GM23248 (cell line): ENCODE results near the gene BSCL2. TPM values are rescaled to one million over a fixed set of nuclear protein-coding genes. Genes with fewer than 3 reads are reported as not detected.
"Not testable (repeated sequence)": the region's sequence is repeated elsewhere in the genome, so short reads cannot be mapped to it uniquely, and the experiment has no call there.

Source experiments
- DNase-seq: peaks from one replicate; pipeline ENCODE4 v3.0.0-alpha.2; 2015
- H2AFZ ChIP-seq: fragments of 200-600 bp; sonication (generic); 2 replicates; pipeline ENCODE4 v1.6.1; 2016; ENCODE audit warnings: antibody characterized with exemption
- H3F3A ChIP-seq: fragments of 200-600 bp; sonication (generic); 2 replicates; pipeline ENCODE4 v1.6.1; 2016; ENCODE audit warnings: mild to moderate bottlenecking, antibody characterized with exemption, mixed run types; ENCODE audit not compliant: insufficient read depth
- H3K27ac ChIP-seq: fragments of 200-600 bp; sonication (generic); 2 replicates; pipeline ENCODE4 v1.5.1; 2016; ENCODE audit warnings: mild to moderate bottlenecking
- H3K27me3 ChIP-seq: fragments of 200-600 bp; sonication (generic); replicated peaks from 2 replicates; pipeline ENCODE4 v1.6.1; 2016; ENCODE audit warnings: mild to moderate bottlenecking; ENCODE audit not compliant: insufficient read depth
- H3K36me3 ChIP-seq: fragments of 200-600 bp; sonication (generic); 2 replicates; pipeline ENCODE4 v1.6.1; 2016; ENCODE audit warnings: low read depth, mild to moderate bottlenecking
- H3K4me1 ChIP-seq: fragments of 200-600 bp; sonication (generic); 2 replicates; pipeline ENCODE4 v1.6.1; 2016; ENCODE audit warnings: mild to moderate bottlenecking; ENCODE audit not compliant: insufficient read depth
- H3K4me2 ChIP-seq: fragments of 200-600 bp; sonication (generic); one replicate; pipeline ENCODE4 v1.6.1; 2016; ENCODE audit warnings: mild to moderate bottlenecking; ENCODE audit not compliant: unreplicated experiment
- H3K4me3 ChIP-seq: fragments of 200-600 bp; sonication (generic); 2 replicates; pipeline ENCODE4 v1.5.1; 2016; ENCODE audit warnings: mild to moderate bottlenecking
- H3K79me2 ChIP-seq: fragments of 200-600 bp; sonication (generic); 2 replicates; pipeline ENCODE4 v1.6.1; 2016; ENCODE audit warnings: mild to moderate bottlenecking; ENCODE audit not compliant: insufficient read depth
- H3K9ac ChIP-seq: fragments of 200-600 bp; sonication (generic); 2 replicates; pipeline ENCODE4 v1.6.1; 2016; ENCODE audit warnings: mild to moderate bottlenecking
- H3K9me2 ChIP-seq: fragments of 200-600 bp; sonication (generic); 2 replicates; pipeline ENCODE4 v1.6.1; 2016; ENCODE audit warnings: mixed run types, mild to moderate bottlenecking, moderate library complexity; ENCODE audit not compliant: insufficient read depth
- H3K9me3 ChIP-seq: fragments of 200-600 bp; sonication (generic); one replicate; pipeline ENCODE4 v1.6.1; 2017; ENCODE audit warnings: low read depth
- H4K20me1 ChIP-seq: fragments of 200-600 bp; sonication (generic); 2 replicates; pipeline ENCODE4 v1.6.0; 2016; ENCODE audit not compliant: insufficient read depth
- EZH2 ChIP-seq: fragments of 200-600 bp; sonication (generic); IDR thresholded peaks from 2 replicates; pipeline ENCODE4 v1.6.1; 2018; ENCODE audit warnings: antibody characterized with exemption, mild to moderate bottlenecking; ENCODE audit not compliant: insufficient read depth, poor library complexity, severe bottlenecking
- EZH2phosphoT487 ChIP-seq: fragments of 200-600 bp; sonication (generic); IDR thresholded peaks from 2 replicates; pipeline ENCODE4 v1.6.1; 2018; ENCODE audit warnings: antibody characterized with exemption, moderate library complexity, mild to moderate bottlenecking, low read depth; ENCODE audit not compliant: insufficient read depth
- whole genome bisulfite sequencing, 2 experiments: methylation state at CpG; one replicate each; pipeline ENCODE4 v1.1.6; 2015 to 2017; ENCODE audit warnings: low lambda C conversion rate in 2 of 2, low coverage in 1 of 2; ENCODE audit errors: missing lambda C conversion rate in 2 of 2; 5-methylcytosine and 5-hydroxymethylcytosine counted together
- in situ Hi-C: fragments of 300-500 bp; cut with MboI; formaldehyde crosslinking; loops from 2 replicates; pipeline ENCODE4 v1.15.0; 2020
- polyA plus RNA-seq: library from polyadenylated mRNA; unstranded; fragments of >200 nt; fragmentation: Nextera tagmentation; extraction: Ambion mirVana; gene quantifications from 2 replicates; pipeline ENCODE4 v1.2.1, GENCODE V29; 2016
- total RNA-seq: library from RNA; depleted of rRNA; stranded (reverse); fragments of >200 nt; shearing (Covaris generic); gene quantifications from 2 replicates; pipeline ENCODE4 v1.2.3, GENCODE V29; 2014

BSCL2 gene
- total and polyA plus RNA-seq, 2 experiments from 2014 or later, result 51.0 to 74.5 TPM

DNA sequence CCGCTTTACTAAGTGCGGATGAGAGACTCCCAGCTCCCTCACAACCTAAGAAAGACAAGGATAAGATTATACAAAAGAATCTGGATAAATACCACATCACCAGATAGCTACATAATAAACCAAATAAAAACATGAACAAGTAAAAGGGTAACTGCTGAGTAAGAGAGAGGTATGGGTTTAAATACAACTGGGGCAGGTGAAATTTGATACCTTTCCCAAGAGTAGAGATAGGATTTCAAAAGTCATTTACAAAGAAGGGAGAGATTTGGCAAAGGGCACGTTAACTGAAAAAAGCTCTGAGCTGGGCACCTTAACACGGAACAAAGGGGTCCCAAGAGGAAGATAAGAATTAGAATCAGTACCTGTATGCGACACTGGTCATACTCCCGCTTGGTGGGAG is 30.1 kb downstream of the BSCL2 start:
- Histone ChIP-seq H3K36me3 (peaks cover 10% of the 10 kb centered on the region; the same call in 1 of the 2 replicates), H3K4me3 (no peak overlapping the region), H2AFZ (no peak overlapping the region), H3K9me3 (no peaks in the 10 kb centered on the region), H3K9me2 (no peaks in the 10 kb centered on the region), H3K4me2 (no peak overlapping the region), H3K79me2 (peaks cover 64% of the 10 kb centered on the region), H4K20me1 (no peaks in the 10 kb centered on the region), H3K27me3 (no peaks in the 10 kb centered on the region), H3F3A (peaks cover 34% of the 10 kb centered on the region), H3K4me1 (peaks cover 18% of the 10 kb centered on the region), H3K9ac (peak overlapping the region; percentile 93), H3K27ac (no peak overlapping the region; the same call in 1 of the 2 replicates)
- 77% methylated on average over 6 of the region's 6 CpGs for WGBS, 2 experiments
- DNase-seq, result no peak
- in situ Hi-C loops, result loop anchor here (25.0 kb wide), 1 partner anchor 290 kb away; no protein-coding TSS in a partner anchor
- TF ChIP-seq EZH2phosphoT487, result no peak
- TF ChIP-seq EZH2, result no peak

- in situ Hi-C loops, result loop anchor here (25.0 kb wide), 1 partner anchor 289 kb away; no protein-coding TSS in a partner anchor
- Histone ChIP-seq H3K4me3 (no peak overlapping the region), H3F3A (peaks cover 31% of the 10 kb centered on the region), H3K4me2 (no peak overlapping the region), H3K9ac (peak overlapping the region; percentile 93), H3K79me2 (peaks cover 64% of the 10 kb centered on the region), H3K4me1 (peaks cover 18% of the 10 kb centered on the region), H2AFZ (no peak overlapping the region), H3K36me3 (peaks cover 10% of the 10 kb centered on the region; the same call in 1 of the 2 replicates), H3K27ac (no peak overlapping the region; the same call in 1 of the 2 replicates), H4K20me1 (no peaks in the 10 kb centered on the region), H3K9me2 (no peaks in the 10 kb centered on the region), H3K27me3 (no peaks in the 10 kb centered on the region), H3K9me3 (no peaks in the 10 kb centered on the region)
- WGBS, 2 experiments, result 30 to 36% methylated on average over 6 of the region's 6 CpGs
- TF ChIP-seq EZH2 (no peak), EZH2phosphoT487 (no peak)
- peak; percentile 47 for DNase-seq
Measured at GRCh38 chr11:62676698-62677097, 30.5 kb downstream of the BSCL2 start.

GRCh38 chr11:62675415-62675814 is 31.8 kb downstream of the BSCL2 start:
- H3K4me2 ChIP-seq, H4K20me1 ChIP-seq, H3K9me2 ChIP-seq, H3K9me3 ChIP-seq, H3K9ac ChIP-seq, H3K27ac ChIP-seq, H2AFZ ChIP-seq, DNase-seq, H3K4me3 ChIP-seq, H3K27me3 ChIP-seq: not testable (repeated sequence)
- Histone ChIP-seq H3K4me1 (peaks cover 15% of the 10 kb centered on the region), H3F3A (peaks cover 28% of the 10 kb centered on the region), H3K36me3 (peaks cover 10% of the 10 kb centered on the region; the same call in 1 of the 2 replicates), H3K79me2 (peaks cover 71% of the 10 kb centered on the region)
- 92 to 96% methylated on average over 10 of the region's 10 CpGs for WGBS, 2 experiments
- in situ Hi-C loops, result loop anchor here (25.0 kb wide), 1 partner anchor 288 kb away; no protein-coding TSS in a partner anchor

DNA sequence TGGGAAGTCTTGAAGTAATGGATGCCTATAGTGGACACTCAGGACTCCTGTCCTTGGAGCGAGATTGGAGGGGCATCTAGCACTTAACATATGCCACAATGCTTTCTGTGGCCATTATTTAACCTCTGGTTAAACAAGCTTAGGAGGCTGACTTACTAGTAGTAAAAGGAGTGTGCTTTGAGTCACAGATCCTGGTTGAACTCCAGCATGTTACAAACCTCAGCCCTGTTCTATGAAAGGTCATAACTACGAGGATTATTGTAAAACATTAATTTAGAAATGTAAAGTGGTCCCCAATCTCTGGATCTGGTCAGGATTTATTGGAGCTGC is 34.1 kb downstream of the BSCL2 start:
- Histone ChIP-seq H3K4me2 (peak overlapping the region; percentile 83), H3K36me3 (peaks cover 10% of the 10 kb centered on the region; the same call in 1 of the 2 replicates), H3K4me1 (peaks cover 14% of the 10 kb centered on the region), H3K4me3 (peak overlapping the region; percentile 85), H3K79me2 (peaks cover 70% of the 10 kb centered on the region), H3K9ac (peak overlapping the region; percentile 89; the same call in 1 of the 2 replicates), H3K27me3 (no peaks in the 10 kb centered on the region), H2AFZ (no peak overlapping the region), H3K9me2 (no peaks in the 10 kb centered on the region), H3K27ac (peak overlapping the region; percentile 85), H4K20me1 (no peaks in the 10 kb centered on the region), H3K9me3 (no peaks in the 10 kb centered on the region), H3F3A (peaks cover 33% of the 10 kb centered on the region)
- DNase-seq, result peak; percentile 62
- 92 to 93% methylated on average over 2 of the region's 2 CpGs for WGBS, 2 experiments
- in situ Hi-C loops, result no loop called here
- no peak for TF ChIP-seq EZH2phosphoT487
- no peak for TF ChIP-seq EZH2
